HepG2 (cell line): ENCODE measurements around the gene PKIB.

Source experiments
- CTCF ChIP-seq: sonication (generic); formaldehyde crosslinking; IDR thresholded peaks from 2 replicates; pipeline ENCODE4 v1.5.0; 2020; ENCODE audit warnings: mild to moderate bottlenecking, missing genetic modification reagents, moderate library complexity
- EP300 ChIP-seq, 3 experiments: sonication (generic) in 1 of 3; formaldehyde crosslinking in 1 of 3; IDR thresholded peaks; 2 replicates each; pipeline versions ENCODE4 v1.5.1 to v1.6.1; 2011 to 2020; ENCODE audit warnings: low read depth in 2 of 3, low read length in 2 of 3, borderline replicate concordance in 1 of 3, improper control_type of control experiment in 1 of 3, mild to moderate bottlenecking in 1 of 3, missing genetic modification reagents in 1 of 3, moderate library complexity in 1 of 3
- HOMEZ ChIP-seq: IDR thresholded peaks from 2 replicates; pipeline ENCODE4 v1.6.1; 2016; ENCODE audit warnings: low read depth
- IKZF5 ChIP-seq: IDR thresholded peaks from 2 replicates; pipeline ENCODE4 v1.6.1; 2018; ENCODE audit warnings: missing genetic modification reagents, mild to moderate bottlenecking, missing compliant biosample characterization
- KMT2A ChIP-seq: sonication (generic); formaldehyde crosslinking; IDR thresholded peaks from 2 replicates; pipeline ENCODE4 v1.4.0; 2020; ENCODE audit warnings: missing genetic modification reagents
- MAZ ChIP-seq, 2 experiments: sonication (generic) in 1 of 2; formaldehyde crosslinking in 1 of 2; IDR thresholded peaks; 2 replicates each; pipeline versions ENCODE4 v1.5.0 to v1.6.1; 2012 to 2020; ENCODE audit warnings: low read depth in 2 of 2, mild to moderate bottlenecking in 2 of 2, borderline replicate concordance in 1 of 2, improper control_type of control experiment in 1 of 2, low read length in 1 of 2, missing genetic modification reagents in 1 of 2, moderate library complexity in 1 of 2
- MTA3 ChIP-seq: sonication (generic); formaldehyde crosslinking; IDR thresholded peaks from 2 replicates; pipeline ENCODE4 v1.4.0; 2020; ENCODE audit warnings: missing genetic modification reagents
- SMC3 ChIP-seq: IDR thresholded peaks from 2 replicates; pipeline ENCODE4 v1.6.1; 2011; ENCODE audit warnings: low read length, improper control_type of control experiment
- THAP7 ChIP-seq: sonication (generic); formaldehyde crosslinking; IDR thresholded peaks from 2 replicates; pipeline ENCODE4 v1.8.1; 2023; ENCODE audit warnings: mild to moderate bottlenecking, missing genetic modification reagents
- ZBTB49 ChIP-seq: sonication (generic); formaldehyde crosslinking; IDR thresholded peaks from 2 replicates; pipeline ENCODE4 v1.4.0; 2020; ENCODE audit warnings: missing genetic modification reagents, borderline replicate concordance
- ZC3H4 ChIP-seq: sonication (generic); formaldehyde crosslinking; IDR thresholded peaks from 2 replicates; pipeline ENCODE4 v1.4.0; 2020; ENCODE audit warnings: missing genetic modification reagents, borderline replicate concordance
- ZNF274 ChIP-seq: sonication (generic); formaldehyde crosslinking; IDR thresholded peaks from 2 replicates; pipeline ENCODE4 v1.5.1; 2020; ENCODE audit warnings: mild to moderate bottlenecking, missing genetic modification reagents
- ZNF558 ChIP-seq: sonication (generic); formaldehyde crosslinking; IDR thresholded peaks from 2 replicates; pipeline ENCODE4 v1.9.0; 2022; ENCODE audit warnings: mild to moderate bottlenecking, missing genetic modification reagents, borderline replicate concordance
- ZNF570 ChIP-seq: sonication (generic); formaldehyde crosslinking; IDR thresholded peaks from 2 replicates; pipeline ENCODE4 v1.4.0; 2020; ENCODE audit warnings: mild to moderate bottlenecking, missing genetic modification reagents, borderline replicate concordance

- no peak for TF ChIP-seq ZNF274 (CRISPR knock-in tag)
- TF ChIP-seq HOMEZ, result no peak
- TF ChIP-seq CTCF (CRISPR knock-in tag), result no peak
- TF ChIP-seq ZNF570, result no peak
- no peak for TF ChIP-seq SMC3
- TF ChIP-seq EP300 (IDR thresholded peaks at IDR 0.05; ENCODE audit: low read depth in 2 of 2, low read length in 2 of 2), result no peak
- TF ChIP-seq EP300 (CRISPR knock-in tag; IDR thresholded peaks at IDR 0.05; ENCODE audit: borderline replicate concordance), result no peak
- no peak for TF ChIP-seq ZBTB49 (CRISPR knock-in tag)
- no peak for TF ChIP-seq MAZ (IDR thresholded peaks at IDR 0.05; ENCODE audit: borderline replicate concordance, low read depth, low read length)
- no peak for TF ChIP-seq MAZ (CRISPR knock-in tag; IDR thresholded peaks at IDR 0.05; ENCODE audit: low read depth)
- TF ChIP-seq THAP7, result no peak
- no peak for TF ChIP-seq KMT2A (CRISPR knock-in tag)
- no peak for TF ChIP-seq MTA3 (CRISPR knock-in tag)
- no peak for TF ChIP-seq ZNF558 (CRISPR knock-in tag)
- no peak for TF ChIP-seq IKZF5
- TF ChIP-seq ZC3H4 (CRISPR knock-in tag), result no peak
These were observed 130.7 kb downstream of the PKIB start for GRCh38 chr6:122740936-122741335.
